ENCODE results near the gene ZNF683.

Gene ZNF683

DNA sequence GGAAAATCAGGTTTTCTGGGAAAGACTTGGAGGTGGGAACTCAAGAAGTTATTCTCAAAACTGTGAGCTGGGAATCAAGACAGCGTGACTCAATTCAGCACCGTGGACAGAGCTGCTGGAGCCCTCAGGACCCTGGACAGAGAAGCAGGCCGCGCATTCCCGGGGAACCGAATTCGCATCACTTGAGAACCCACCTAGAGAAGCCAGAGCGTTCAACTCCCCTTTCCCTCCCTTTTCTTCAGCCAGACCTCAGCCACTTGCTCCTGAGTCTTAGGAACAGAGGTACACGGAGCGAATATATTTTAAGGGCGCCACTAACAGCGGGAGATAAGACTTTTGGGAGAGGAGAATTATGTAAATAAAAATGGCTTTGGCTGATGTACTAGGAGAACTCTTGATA, 36.1 kb upstream of the ZNF683 start:
- no peak overlapping the region for H3K27ac ChIP-seq (ENCODE audit: low read depth, low read length)
- peaks cover 42 to 50% of the 10 kb centered on the region in 2 donors for H3K27me3 ChIP-seq (ENCODE audit: control insufficient read depth in 1 of 2, insufficient read depth in 2 of 2, low read length in 2 of 2)
- H3K9me3 ChIP-seq (ENCODE audit: control insufficient read depth in 1 of 2, low read length in 2 of 2): no peaks in the 10 kb centered on the region
- H3K36me3 ChIP-seq (ENCODE audit: control insufficient read depth in 1 of 2, insufficient read depth in 2 of 2, low read length in 2 of 2): no peaks in the 10 kb centered on the region
- no peaks in the 10 kb centered on the region for H3K4me1 ChIP-seq (ENCODE audit: control insufficient read depth in 1 of 2, insufficient read depth in 2 of 2, low read length in 2 of 2)
- H3K4me3 ChIP-seq (ENCODE audit: low read depth in 1 of 2, low read length in 2 of 2): no peak overlapping the region
- H3K9ac ChIP-seq (ENCODE audit: low read depth in 1 of 2, low read length in 2 of 2): no peak overlapping the region

- no peak overlapping the region for H3K9ac ChIP-seq (ENCODE audit: low read depth in 1 of 2, low read length in 2 of 2)
- no peak overlapping the region for H3K4me3 ChIP-seq (ENCODE audit: low read depth in 1 of 2, low read length in 2 of 2)
- H3K27me3 ChIP-seq (ENCODE audit: control insufficient read depth in 1 of 2, insufficient read depth in 2 of 2, low read length in 2 of 2): peaks cover 18 to 19% of the 10 kb centered on the region in 2 donors
- no peaks in the 10 kb centered on the region for H3K4me1 ChIP-seq (ENCODE audit: control insufficient read depth in 1 of 2, insufficient read depth in 2 of 2, low read length in 2 of 2)
- no peaks in the 10 kb centered on the region for H3K9me3 ChIP-seq (ENCODE audit: control insufficient read depth in 1 of 2, low read length in 2 of 2)
- H3K36me3 ChIP-seq (ENCODE audit: control insufficient read depth in 1 of 2, insufficient read depth in 2 of 2, low read length in 2 of 2): no peaks in the 10 kb centered on the region
- no peak overlapping the region for H3K27ac ChIP-seq (ENCODE audit: low read depth, low read length)
Observed at GRCh38 chr1:26405281-26405915, 32.8 kb upstream of the ZNF683 start.

- Histone ChIP-seq H3K9ac (ENCODE audit: low read depth in 1 of 2, low read length in 2 of 2) (no peak overlapping the region), H3K27ac (ENCODE audit: low read depth, low read length) (no peak overlapping the region), H3K4me3 (ENCODE audit: low read depth in 1 of 2, low read length in 2 of 2) (no peak overlapping the region), H3K9me3 (ENCODE audit: control insufficient read depth in 1 of 2, low read length in 2 of 2) (no peaks in the 10 kb centered on the region), H3K4me1 (ENCODE audit: control insufficient read depth in 1 of 2, insufficient read depth in 2 of 2, low read length in 2 of 2) (no peaks in the 10 kb centered on the region), H3K27me3 (ENCODE audit: control insufficient read depth in 1 of 2, insufficient read depth in 2 of 2, low read length in 2 of 2) (peaks cover 11 to 17% of the 10 kb centered on the region in 2 donors), H3K36me3 (ENCODE audit: control insufficient read depth in 1 of 2, insufficient read depth in 2 of 2, low read length in 2 of 2) (no peaks in the 10 kb centered on the region)
Observed at GRCh38 chr1:26404641-26405040, 32.1 kb upstream of the ZNF683 start.

- no peak overlapping the region for H3K9ac ChIP-seq (ENCODE audit: low read depth in 1 of 2, low read length in 2 of 2)
- H3K27ac ChIP-seq (ENCODE audit: low read depth, low read length): no peak overlapping the region
- no peaks in the 10 kb centered on the region for H3K36me3 ChIP-seq (ENCODE audit: control insufficient read depth in 1 of 2, insufficient read depth in 2 of 2, low read length in 2 of 2)
- H3K4me1 ChIP-seq (ENCODE audit: control insufficient read depth in 1 of 2, insufficient read depth in 2 of 2, low read length in 2 of 2): no peaks in the 10 kb centered on the region
- no peaks in the 10 kb centered on the region for H3K9me3 ChIP-seq (ENCODE audit: control insufficient read depth in 1 of 2, low read length in 2 of 2)
- no peak overlapping the region for H3K4me3 ChIP-seq (ENCODE audit: low read depth in 1 of 2, low read length in 2 of 2)
- peaks cover under 1 to 8% of the 10 kb centered on the region in 2 donors for H3K27me3 ChIP-seq (ENCODE audit: control insufficient read depth in 1 of 2, insufficient read depth in 2 of 2, low read length in 2 of 2)
Observed at GRCh38 chr1:26403656-26404055, 31.1 kb upstream of the ZNF683 start.

DNA sequence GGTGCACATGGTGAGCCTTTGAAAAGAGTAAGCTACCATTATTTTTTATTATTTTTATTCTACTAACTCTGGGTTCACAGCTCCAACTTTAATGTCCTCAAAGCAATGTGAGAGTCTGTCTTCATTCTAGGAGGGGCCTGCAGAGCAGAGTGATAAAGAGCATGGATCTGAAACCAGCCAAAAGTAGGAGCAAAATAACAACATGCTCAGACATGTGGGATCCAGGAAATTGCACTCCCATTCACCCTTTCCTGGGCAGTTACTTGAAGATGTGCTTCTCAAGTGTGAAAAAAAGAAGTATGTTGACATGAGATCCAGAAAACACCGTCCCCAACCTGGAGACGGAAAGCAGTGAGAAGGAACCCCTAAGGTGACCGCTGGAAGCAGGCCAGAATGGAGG, 29.3 kb upstream of the ZNF683 start:
- peaks cover 0 to 8% of the 10 kb centered on the region in 2 donors for H3K27me3 ChIP-seq (ENCODE audit: control insufficient read depth in 1 of 2, insufficient read depth in 2 of 2, low read length in 2 of 2)
- no peaks in the 10 kb centered on the region for H3K4me1 ChIP-seq (ENCODE audit: control insufficient read depth in 1 of 2, insufficient read depth in 2 of 2, low read length in 2 of 2)
- no peak overlapping the region for H3K9ac ChIP-seq (ENCODE audit: low read depth in 1 of 2, low read length in 2 of 2)

DNA sequence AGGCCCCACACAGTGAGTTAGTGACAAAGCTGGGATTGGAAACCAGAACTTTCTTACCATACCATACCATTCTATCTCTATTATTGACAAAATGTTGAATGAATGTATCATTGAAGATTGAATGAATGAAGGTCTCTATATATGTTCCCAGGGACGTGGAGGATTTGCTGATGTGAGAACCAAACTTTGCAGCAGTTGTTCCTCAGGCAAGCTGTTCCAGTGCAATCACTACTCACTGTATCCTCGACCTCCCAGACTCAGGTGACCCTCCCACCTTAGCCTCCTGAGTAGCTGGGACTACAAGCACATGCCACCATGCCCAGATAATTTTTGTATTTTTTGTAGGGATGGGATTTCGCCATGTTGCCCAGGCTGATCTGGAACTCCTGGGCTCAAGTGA, 26.5 kb upstream of the ZNF683 start:
- Histone ChIP-seq H3K9me3 (ENCODE audit: control insufficient read depth in 1 of 2, low read length in 2 of 2) (no peaks in the 10 kb centered on the region), H3K4me3 (ENCODE audit: low read depth in 1 of 2, low read length in 2 of 2) (no peak overlapping the region), H3K27me3 (ENCODE audit: control insufficient read depth in 1 of 2, insufficient read depth in 2 of 2, low read length in 2 of 2) (peaks cover 0 to 7% of the 10 kb centered on the region in 2 donors), H3K36me3 (ENCODE audit: control insufficient read depth in 1 of 2, insufficient read depth in 2 of 2, low read length in 2 of 2) (no peaks in the 10 kb centered on the region), H3K4me1 (ENCODE audit: control insufficient read depth in 1 of 2, insufficient read depth in 2 of 2, low read length in 2 of 2) (no peaks in the 10 kb centered on the region), H3K9ac (ENCODE audit: low read depth in 1 of 2, low read length in 2 of 2) (no peak overlapping the region), H3K27ac (ENCODE audit: low read depth, low read length) (no peak overlapping the region)

More for the DNA sequence above, 29.3 kb upstream of the ZNF683 start:
- Histone ChIP-seq H3K36me3 (ENCODE audit: control insufficient read depth in 1 of 2, insufficient read depth in 2 of 2, low read length in 2 of 2) (no peaks in the 10 kb centered on the region), H3K4me3 (ENCODE audit: low read depth in 1 of 2, low read length in 2 of 2) (no peak overlapping the region), H3K27ac (ENCODE audit: low read depth, low read length) (no peak overlapping the region), H3K9me3 (ENCODE audit: control insufficient read depth in 1 of 2, low read length in 2 of 2) (no peaks in the 10 kb centered on the region)

- no peaks in the 10 kb centered on the region for H3K36me3 ChIP-seq (ENCODE audit: control insufficient read depth in 1 of 2, insufficient read depth in 2 of 2, low read length in 2 of 2)
- H3K27ac ChIP-seq (ENCODE audit: low read depth, low read length): no peak overlapping the region
- H3K27me3 ChIP-seq (ENCODE audit: control insufficient read depth in 1 of 2, insufficient read depth in 2 of 2, low read length in 2 of 2): no peaks in the 10 kb centered on the region
- H3K4me1 ChIP-seq (ENCODE audit: control insufficient read depth in 1 of 2, insufficient read depth in 2 of 2, low read length in 2 of 2): no peaks in the 10 kb centered on the region
- no peaks in the 10 kb centered on the region for H3K9me3 ChIP-seq (ENCODE audit: control insufficient read depth in 1 of 2, low read length in 2 of 2)
- H3K9ac ChIP-seq (ENCODE audit: low read depth in 1 of 2, low read length in 2 of 2): no peak overlapping the region
- no peak overlapping the region for H3K4me3 ChIP-seq (ENCODE audit: low read depth in 1 of 2, low read length in 2 of 2)
Observed at GRCh38 chr1:26395754-26396153, 23.2 kb upstream of the ZNF683 start.

DNA sequence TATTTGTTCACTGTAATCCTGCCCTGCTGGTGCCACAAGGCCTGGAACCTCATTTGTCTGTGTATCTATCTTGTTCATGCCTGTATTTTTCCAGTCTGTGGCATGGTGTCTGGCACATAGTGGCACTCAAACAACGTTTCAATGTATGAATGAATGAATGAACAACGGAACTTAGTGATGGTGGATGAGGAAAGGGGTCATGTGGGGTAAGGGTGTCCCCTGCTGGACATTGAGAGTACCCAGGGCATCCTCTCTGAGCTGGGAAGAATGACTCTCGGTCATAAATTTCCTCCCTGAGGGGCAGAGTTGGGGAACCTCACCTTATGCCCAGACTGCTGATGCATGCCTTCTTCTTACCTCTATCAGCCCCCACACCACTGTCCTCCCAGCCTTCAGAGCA, 18.9 kb upstream of the ZNF683 start:
- H3K9me3 ChIP-seq (ENCODE audit: control insufficient read depth in 1 of 2, low read length in 2 of 2): no peaks in the 10 kb centered on the region
- H3K36me3 ChIP-seq (ENCODE audit: control insufficient read depth in 1 of 2, insufficient read depth in 2 of 2, low read length in 2 of 2): no peaks in the 10 kb centered on the region
- no peaks in the 10 kb centered on the region for H3K27me3 ChIP-seq (ENCODE audit: control insufficient read depth in 1 of 2, insufficient read depth in 2 of 2, low read length in 2 of 2)
- no peak overlapping the region for H3K9ac ChIP-seq (ENCODE audit: low read depth in 1 of 2, low read length in 2 of 2)
- H3K4me1 ChIP-seq (ENCODE audit: control insufficient read depth in 1 of 2, insufficient read depth in 2 of 2, low read length in 2 of 2): no peaks in the 10 kb centered on the region
- H3K27ac ChIP-seq (ENCODE audit: low read depth, low read length): no peak overlapping the region
- no peak overlapping the region for H3K4me3 ChIP-seq (ENCODE audit: low read depth in 1 of 2, low read length in 2 of 2)

DNA sequence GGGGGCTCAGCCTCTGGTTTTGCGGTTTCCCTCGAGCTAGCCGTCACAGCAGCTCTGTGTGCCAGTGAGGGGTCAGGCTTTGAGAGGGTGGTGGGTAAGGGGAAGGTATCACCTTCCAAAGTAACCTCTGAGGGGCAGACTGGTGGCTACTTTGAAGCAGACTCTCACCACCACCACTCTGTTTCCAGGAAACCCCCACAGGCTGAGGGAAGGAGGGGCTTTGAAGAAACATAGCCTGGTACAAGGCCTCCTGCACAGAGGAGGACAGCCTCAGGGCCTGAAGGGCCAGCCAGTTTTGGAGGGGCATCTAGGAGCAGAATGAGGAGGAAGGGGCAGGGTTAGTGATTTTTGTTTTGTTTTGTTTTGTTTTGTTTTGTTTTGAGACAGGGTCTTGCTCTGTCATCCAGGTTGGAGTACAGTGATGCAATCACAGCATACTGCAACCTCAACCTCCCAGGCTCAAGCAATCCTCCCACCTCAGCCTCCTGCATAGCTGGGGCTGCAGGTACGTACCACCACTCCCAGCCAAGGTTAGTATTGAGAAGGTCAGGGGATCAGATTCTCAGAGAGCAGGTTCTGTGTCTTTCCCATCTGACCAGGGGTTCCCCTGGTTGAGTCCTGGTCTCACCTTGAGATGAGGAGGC, 17.2 kb upstream of the ZNF683 start:
- H3K9ac ChIP-seq (ENCODE audit: low read depth in 1 of 2, low read length in 2 of 2): no peak overlapping the region
- H3K27ac ChIP-seq (ENCODE audit: low read depth, low read length): no peak overlapping the region
- no peaks in the 10 kb centered on the region for H3K4me1 ChIP-seq (ENCODE audit: control insufficient read depth in 1 of 2, insufficient read depth in 2 of 2, low read length in 2 of 2)
- no peaks in the 10 kb centered on the region for H3K9me3 ChIP-seq (ENCODE audit: control insufficient read depth in 1 of 2, low read length in 2 of 2)
- H3K27me3 ChIP-seq (ENCODE audit: control insufficient read depth in 1 of 2, insufficient read depth in 2 of 2, low read length in 2 of 2): no peaks in the 10 kb centered on the region
- no peak overlapping the region for H3K4me3 ChIP-seq (ENCODE audit: low read depth in 1 of 2, low read length in 2 of 2)
- no peaks in the 10 kb centered on the region for H3K36me3 ChIP-seq (ENCODE audit: control insufficient read depth in 1 of 2, insufficient read depth in 2 of 2, low read length in 2 of 2)

GRCh38 chr1:26388791-26389445, 16.4 kb upstream of the ZNF683 start:
- no peaks in the 10 kb centered on the region for H3K9me3 ChIP-seq (ENCODE audit: control insufficient read depth in 1 of 2, low read length in 2 of 2)
- no peaks in the 10 kb centered on the region for H3K36me3 ChIP-seq (ENCODE audit: control insufficient read depth in 1 of 2, insufficient read depth in 2 of 2, low read length in 2 of 2)
- H3K9ac ChIP-seq (ENCODE audit: low read depth in 1 of 2, low read length in 2 of 2): no peak overlapping the region
- no peak overlapping the region for H3K27ac ChIP-seq (ENCODE audit: low read depth, low read length)
- no peaks in the 10 kb centered on the region for H3K4me1 ChIP-seq (ENCODE audit: control insufficient read depth in 1 of 2, insufficient read depth in 2 of 2, low read length in 2 of 2)
- no peak overlapping the region for H3K4me3 ChIP-seq (ENCODE audit: low read depth in 1 of 2, low read length in 2 of 2)
- no peaks in the 10 kb centered on the region for H3K27me3 ChIP-seq (ENCODE audit: control insufficient read depth in 1 of 2, insufficient read depth in 2 of 2, low read length in 2 of 2)

Measured in duodenal mucosa (tissue), 2 donors.